ENCODE results near the gene SRPK1. TPM values are rescaled to one million over a fixed set of nuclear protein-coding genes. Genes with fewer than 3 reads are reported as not detected.

SRPK1 gene
- total RNA-seq, 1 experiment from 2014 or later = 54.0 TPM

GRCh38 chr6:35824552-35825192 is 96.2 kb downstream of the SRPK1 start:
- no peak for DNase-seq (ENCODE audit: low read depth)

GRCh38 chr6:35823601-35824000 is 97.3 kb downstream of the SRPK1 start:
- no peak for DNase-seq (ENCODE audit: low read depth)

GRCh38 chr6:35817515-35817914 is 103.4 kb downstream of the SRPK1 start:
- DNase-seq (ENCODE audit: low read depth) = no peak

GRCh38 chr6:35811699-35811995 is 109.3 kb downstream of the SRPK1 start:
- DNase-seq (ENCODE audit: low read depth) = no peak

- DNase-seq (ENCODE audit: low read depth) = peak; percentile 88
These were observed 109.8 kb downstream of the SRPK1 start for GRCh38 chr6:35810971-35811698.

- DNase-seq (ENCODE audit: low read depth) = no peak
These were observed 111.1 kb downstream of the SRPK1 start for GRCh38 chr6:35809809-35810208.

- peak; percentile 73 for DNase-seq (ENCODE audit: low read depth)
These were observed 112.2 kb downstream of the SRPK1 start for GRCh38 chr6:35808688-35809087.

- DNase-seq (ENCODE audit: low read depth) = no peak
These were observed 115.7 kb downstream of the SRPK1 start, which contains the start of gene LHFPL5 for GRCh38 chr6:35804996-35805736. Gene LHFPL5 (plus strand): TSS chr6:35805352. CDS start chr6:35805671, 319 bp downstream.

GRCh38 chr6:35801148-35801547 is 119.8 kb downstream of the SRPK1 start:
- no peak for DNase-seq (ENCODE audit: low read depth)

- no peak for DNase-seq (ENCODE audit: low read depth)
These were observed 122.2 kb downstream of the SRPK1 start for GRCh38 chr6:35798706-35799105.

GRCh38 chr6:35797837-35798526 is 122.9 kb downstream of the SRPK1 start:
- DNase-seq (ENCODE audit: low read depth) = no peak

- DNase-seq (ENCODE audit: low read depth) = no peak
These were observed 124.7 kb downstream of the SRPK1 start for GRCh38 chr6:35796236-35796635.

- DNase-seq (ENCODE audit: low read depth) = no peak
These were observed 125.3 kb downstream of the SRPK1 start for GRCh38 chr6:35795453-35796071.

- no peak for DNase-seq (ENCODE audit: low read depth)
These were observed 126.1 kb downstream of the SRPK1 start for GRCh38 chr6:35794536-35795452.

GRCh38 chr6:35790683-35791082 is 130.2 kb downstream of the SRPK1 start:
- DNase-seq (ENCODE audit: low read depth) = no peak

- no peak for DNase-seq (ENCODE audit: low read depth)
These were observed 132.4 kb downstream of the SRPK1 start for GRCh38 chr6:35788423-35788982.

GRCh38 chr6:35787266-35788218 is 133.4 kb downstream of the SRPK1 start:
- DNase-seq (ENCODE audit: low read depth) = no peak

GRCh38 chr6:35786810-35787209 is 134.1 kb downstream of the SRPK1 start:
- DNase-seq (ENCODE audit: low read depth) = no peak

- DNase-seq (ENCODE audit: low read depth) = no peak
These were observed 134.6 kb downstream of the SRPK1 start for GRCh38 chr6:35786272-35786671.

Measured in LHCN-M2 (cell line).